Measurements from ENCODE around the gene C22orf42. TPM values are rescaled to one million over a fixed set of nuclear protein-coding genes. Genes with fewer than 3 reads are reported as not detected.
"Not testable (repeated sequence)": the region's sequence is repeated elsewhere in the genome, so short reads cannot be mapped to it uniquely, and the experiment has no call there.

The C22orf42 gene
- total RNA-seq, 1 experiment from 2014 or later = not detected

DNA sequence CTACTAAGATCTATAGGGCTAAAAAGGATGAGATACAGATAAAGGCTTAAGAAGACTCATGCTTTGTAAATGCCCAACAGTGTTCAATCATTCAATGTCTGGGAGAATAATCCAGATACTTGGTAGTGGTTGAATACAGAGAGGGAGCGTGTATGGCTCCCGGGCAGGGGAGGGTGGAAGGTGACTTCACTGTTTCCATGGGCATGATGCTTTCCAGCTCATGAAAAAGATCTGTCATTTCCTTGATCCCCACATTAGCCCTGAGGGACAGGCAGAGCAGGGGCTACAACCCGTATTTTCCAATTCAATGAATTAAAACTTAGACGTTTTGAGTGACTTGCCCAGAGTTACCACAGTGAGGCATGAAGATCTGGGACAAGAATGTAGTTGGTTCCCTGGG is 4.4 kb downstream of the C22orf42 start:
- H3K4me1 ChIP-seq (ENCODE audit: insufficient read depth, low read length, poor library complexity, severe bottlenecking); DNase-seq (ENCODE audit: low spot score); H3K4me3 ChIP-seq (ENCODE audit: low read depth, low read length, poor library complexity, severe bottlenecking); POLR2A ChIA-PET (ENCODE audit: low non-redundant PET); H3K9me3 ChIP-seq (ENCODE audit: low read depth, low read length, poor library complexity, severe bottlenecking); BruUV-seq (replicated peaks); H3K27ac ChIP-seq (ENCODE audit: low read depth, low read length, poor library complexity, severe bottlenecking); CTCF ChIA-PET; H3K36me3 ChIP-seq (ENCODE audit: insufficient read depth, low read length, poor library complexity, severe bottlenecking); intact Hi-C loops (cut with micrococcal nuclease; ENCODE audit: unreplicated experiment): not testable (repeated sequence)
- peaks cover 16% of the 10 kb centered on the region for H3K27me3 ChIP-seq (replicated peaks; ENCODE audit: insufficient read depth, low read depth, low read length, poor library complexity)

- intact Hi-C loops (cut with micrococcal nuclease; ENCODE audit: unreplicated experiment); POLR2A ChIA-PET (ENCODE audit: low non-redundant PET); H3K4me1 ChIP-seq (ENCODE audit: insufficient read depth, low read length, poor library complexity, severe bottlenecking); CTCF ChIA-PET; H3K36me3 ChIP-seq (ENCODE audit: insufficient read depth, low read length, poor library complexity, severe bottlenecking); H3K27me3 ChIP-seq (replicated peaks; ENCODE audit: insufficient read depth, low read depth, low read length, poor library complexity); H3K9me3 ChIP-seq (ENCODE audit: low read depth, low read length, poor library complexity, severe bottlenecking); BruUV-seq (replicated peaks); H3K27ac ChIP-seq (ENCODE audit: low read depth, low read length, poor library complexity, severe bottlenecking); H3K4me3 ChIP-seq (ENCODE audit: low read depth, low read length, poor library complexity, severe bottlenecking); DNase-seq (ENCODE audit: low spot score): not testable (repeated sequence)
Measured at GRCh38 chr22:32151641-32152040, 7.5 kb downstream of the C22orf42 start.

- H3K36me3 ChIP-seq (ENCODE audit: insufficient read depth, low read length, poor library complexity, severe bottlenecking); POLR2A ChIA-PET (ENCODE audit: low non-redundant PET); H3K27me3 ChIP-seq (replicated peaks; ENCODE audit: insufficient read depth, low read depth, low read length, poor library complexity); BruUV-seq (replicated peaks); H3K4me1 ChIP-seq (ENCODE audit: insufficient read depth, low read length, poor library complexity, severe bottlenecking); intact Hi-C loops (cut with micrococcal nuclease; ENCODE audit: unreplicated experiment); H3K9me3 ChIP-seq (ENCODE audit: low read depth, low read length, poor library complexity, severe bottlenecking); CTCF ChIA-PET; H3K27ac ChIP-seq (ENCODE audit: low read depth, low read length, poor library complexity, severe bottlenecking); H3K4me3 ChIP-seq (ENCODE audit: low read depth, low read length, poor library complexity, severe bottlenecking); DNase-seq (ENCODE audit: low spot score): not testable (repeated sequence)
Measured at GRCh38 chr22:32150647-32151046, 8.5 kb downstream of the C22orf42 start.

- POLR2A ChIA-PET (ENCODE audit: low non-redundant PET); H3K36me3 ChIP-seq (ENCODE audit: insufficient read depth, low read length, poor library complexity, severe bottlenecking); H3K4me3 ChIP-seq (ENCODE audit: low read depth, low read length, poor library complexity, severe bottlenecking); BruUV-seq (replicated peaks); CTCF ChIA-PET; H3K4me1 ChIP-seq (ENCODE audit: insufficient read depth, low read length, poor library complexity, severe bottlenecking); H3K27me3 ChIP-seq (replicated peaks; ENCODE audit: insufficient read depth, low read depth, low read length, poor library complexity); intact Hi-C loops (cut with micrococcal nuclease; ENCODE audit: unreplicated experiment); H3K9me3 ChIP-seq (ENCODE audit: low read depth, low read length, poor library complexity, severe bottlenecking); H3K27ac ChIP-seq (ENCODE audit: low read depth, low read length, poor library complexity, severe bottlenecking); DNase-seq (ENCODE audit: low spot score): not testable (repeated sequence)
Measured at GRCh38 chr22:32148372-32148771, 10.7 kb downstream of the C22orf42 start.

- intact Hi-C loops (cut with micrococcal nuclease; ENCODE audit: unreplicated experiment); H3K4me1 ChIP-seq (ENCODE audit: insufficient read depth, low read length, poor library complexity, severe bottlenecking); DNase-seq (ENCODE audit: low spot score); H3K36me3 ChIP-seq (ENCODE audit: insufficient read depth, low read length, poor library complexity, severe bottlenecking); H3K9me3 ChIP-seq (ENCODE audit: low read depth, low read length, poor library complexity, severe bottlenecking); H3K27me3 ChIP-seq (replicated peaks; ENCODE audit: insufficient read depth, low read depth, low read length, poor library complexity); POLR2A ChIA-PET (ENCODE audit: low non-redundant PET); BruUV-seq (replicated peaks); CTCF ChIA-PET; H3K27ac ChIP-seq (ENCODE audit: low read depth, low read length, poor library complexity, severe bottlenecking); H3K4me3 ChIP-seq (ENCODE audit: low read depth, low read length, poor library complexity, severe bottlenecking): not testable (repeated sequence)
Measured at GRCh38 chr22:32147128-32147527, 12.0 kb downstream of the C22orf42 start.
